ENCODE measurements around the gene AGFG2. TPM values are rescaled to one million over a fixed set of nuclear protein-coding genes. Genes with fewer than 3 reads are reported as not detected.

Gene AGFG2
- total RNA-seq, 1 donor from 2014 or later: 10.3 TPM

DNA sequence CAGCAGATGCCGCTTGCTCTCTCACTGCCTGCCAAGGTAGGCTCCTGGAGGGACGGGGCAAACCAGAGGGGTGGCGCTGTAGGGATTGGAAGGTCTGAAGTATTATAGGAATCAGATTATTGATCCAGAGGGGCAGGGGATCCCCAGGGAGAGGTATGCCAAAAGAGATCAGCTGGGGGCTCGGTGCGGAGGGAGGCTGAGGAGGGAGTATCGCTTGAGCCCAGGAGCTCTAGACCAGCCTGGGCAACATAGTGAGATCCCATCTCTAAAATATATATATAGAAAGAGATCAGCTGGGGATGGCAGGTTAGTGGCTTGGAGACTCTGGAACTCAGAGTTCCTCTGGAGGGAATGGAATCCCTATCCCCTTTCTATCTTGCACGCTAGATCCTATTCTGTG lies 56.2 kb downstream of the AGFG2 start:
- Mint-ChIP-seq H3K4me3 (ENCODE audit: low read depth) (no peak overlapping the region), H3K4me1 (ENCODE audit: low read depth) (peaks cover 4% of the 10 kb centered on the region)

DNA sequence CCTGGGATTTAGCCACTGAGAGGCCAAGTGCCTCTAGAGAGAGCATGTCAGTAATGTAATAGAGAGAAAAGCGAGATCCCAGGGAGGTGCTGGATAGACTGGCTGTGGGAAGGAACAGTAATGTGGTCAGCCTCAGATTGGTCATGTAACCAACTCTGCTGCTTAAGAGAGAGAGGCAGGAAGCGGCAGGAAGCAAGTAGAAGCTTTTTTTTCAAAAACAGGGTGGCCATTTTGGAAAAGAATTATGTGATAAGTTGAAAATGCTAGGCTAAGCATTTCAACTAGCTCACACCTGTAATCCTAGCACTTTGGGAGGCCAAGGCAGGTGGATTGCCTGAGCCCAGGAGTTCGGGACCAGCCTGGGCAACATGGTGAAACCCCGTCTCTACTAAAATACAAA lies 59.4 kb downstream of the AGFG2 start:
- TF ChIP-seq CTCF (IDR thresholded peaks at IDR 0.05; ENCODE audit: unreplicated experiment): no peak
- DNase-seq (ENCODE audit: low spot score, unreplicated experiment): no peak
- Mint-ChIP-seq H3K4me3 (ENCODE audit: low read depth) (no peak overlapping the region), H3K9me3 (ENCODE audit: low read depth) (no peaks in the 10 kb centered on the region), H3K27me3 (peaks cover 7% of the 10 kb centered on the region), H3K36me3 (ENCODE audit: insufficient read depth) (no peaks in the 10 kb centered on the region), H3K27ac (no peak overlapping the region), H3K4me1 (ENCODE audit: low read depth) (peaks cover 9% of the 10 kb centered on the region)

More for the DNA sequence above, 56.2 kb downstream of the AGFG2 start:
- H3K27ac Mint-ChIP-seq: no peak overlapping the region
- DNase-seq (ENCODE audit: low spot score, unreplicated experiment): no peak
- H3K9me3 Mint-ChIP-seq (ENCODE audit: low read depth): no peaks in the 10 kb centered on the region
- H3K36me3 Mint-ChIP-seq (ENCODE audit: insufficient read depth): no peaks in the 10 kb centered on the region
- H3K27me3 Mint-ChIP-seq: peaks cover 11% of the 10 kb centered on the region
- TF ChIP-seq CTCF (IDR thresholded peaks at IDR 0.05; ENCODE audit: unreplicated experiment): no peak

- Mint-ChIP-seq H3K27ac (no peak overlapping the region), H3K36me3 (ENCODE audit: insufficient read depth) (no peaks in the 10 kb centered on the region), H3K4me3 (ENCODE audit: low read depth) (no peak overlapping the region), H3K9me3 (ENCODE audit: low read depth) (no peaks in the 10 kb centered on the region), H3K27me3 (peaks cover 11% of the 10 kb centered on the region), H3K4me1 (ENCODE audit: low read depth) (peaks cover 13% of the 10 kb centered on the region)
- no peak for DNase-seq (ENCODE audit: low spot score, unreplicated experiment)
- no peak for TF ChIP-seq CTCF (IDR thresholded peaks at IDR 0.05; ENCODE audit: unreplicated experiment)
Observed at GRCh38 chr7:100599911-100600729, 61.1 kb downstream of the AGFG2 start.

- H3K27me3 Mint-ChIP-seq: peaks cover 17% of the 10 kb centered on the region
- no peak for TF ChIP-seq CTCF (IDR thresholded peaks at IDR 0.05; ENCODE audit: unreplicated experiment)
- peaks cover 16% of the 10 kb centered on the region for H3K4me1 Mint-ChIP-seq (ENCODE audit: low read depth)
- no peak overlapping the region for H3K4me3 Mint-ChIP-seq (ENCODE audit: low read depth)
- H3K27ac Mint-ChIP-seq: no peak overlapping the region
- H3K36me3 Mint-ChIP-seq (ENCODE audit: insufficient read depth): no peaks in the 10 kb centered on the region
- DNase-seq (ENCODE audit: low spot score, unreplicated experiment): no peak
- no peaks in the 10 kb centered on the region for H3K9me3 Mint-ChIP-seq (ENCODE audit: low read depth)
Observed at GRCh38 chr7:100600730-100601038, 61.7 kb downstream of the AGFG2 start.

DNA sequence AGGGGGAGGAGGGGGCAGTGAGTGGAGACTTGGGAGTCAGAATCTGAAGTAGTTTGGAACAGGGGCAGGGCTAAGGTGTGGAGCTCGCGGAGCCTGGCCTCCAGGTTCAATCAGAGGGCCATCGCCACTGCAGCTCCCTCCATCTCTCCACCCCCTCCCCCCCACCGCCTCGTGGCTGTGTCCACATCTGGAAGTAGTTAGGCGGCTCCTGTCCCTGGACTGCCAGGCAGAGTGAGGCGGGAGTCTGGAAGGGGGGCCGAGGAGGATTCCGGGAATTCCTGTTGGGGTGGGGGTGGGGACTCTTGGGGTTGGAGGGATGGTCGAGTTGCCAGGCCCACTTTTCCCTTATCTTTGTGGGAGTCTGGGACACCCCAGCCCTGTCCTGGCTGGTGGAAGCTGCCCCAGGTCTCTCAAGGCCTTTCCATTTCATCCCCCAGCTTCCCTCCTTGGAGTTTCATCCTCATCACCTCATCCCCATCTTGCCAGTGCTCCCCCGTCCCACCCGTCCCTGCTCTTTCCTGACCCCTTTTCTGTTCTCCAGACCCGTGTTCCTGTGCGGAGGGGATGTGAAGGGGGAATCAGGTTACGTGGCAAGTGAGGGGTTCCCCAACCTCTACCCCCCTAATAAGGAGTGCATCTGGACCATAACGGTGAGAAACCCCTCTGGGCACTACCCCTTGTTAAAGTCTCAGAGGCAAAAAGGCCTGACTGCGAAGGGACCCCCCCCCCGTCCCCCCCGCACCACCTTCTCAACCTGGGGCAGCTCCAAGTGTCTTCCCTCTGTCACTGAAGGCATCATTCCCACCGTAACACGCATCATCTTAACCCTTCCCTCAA lies 64.1 kb downstream of the AGFG2 start:
- H3K4me1 Mint-ChIP-seq (ENCODE audit: low read depth): peaks cover 16% of the 10 kb centered on the region
- H3K9me3 Mint-ChIP-seq (ENCODE audit: low read depth): no peaks in the 10 kb centered on the region
- peak overlapping the region; percentile 90 for H3K27ac Mint-ChIP-seq
- DNase-seq (ENCODE audit: low spot score, unreplicated experiment): no peak
- no peaks in the 10 kb centered on the region for H3K36me3 Mint-ChIP-seq (ENCODE audit: insufficient read depth)
- H3K27me3 Mint-ChIP-seq: peaks cover 28% of the 10 kb centered on the region
- peak overlapping the region; percentile 69 for H3K4me3 Mint-ChIP-seq (ENCODE audit: low read depth)
- no peak for TF ChIP-seq CTCF (IDR thresholded peaks at IDR 0.05; ENCODE audit: unreplicated experiment)

Measured in progenitor cell of endocrine pancreas (in vitro differentiated cells).